ENCODE results near the gene PADI4.

- TF ChIP-seq EZH2phosphoT487 (IDR thresholded peaks at IDR 0.05; ENCODE audit: low read depth) (no peak), CTCF (IDR thresholded peaks at IDR 0.05; ENCODE audit: low read depth, low read length) (no peak)
Measured at GRCh38 chr1:17340358-17340757, 32.4 kb downstream of the PADI4 start.
